Measurements from ENCODE around the gene ASPSCR1.

DNA sequence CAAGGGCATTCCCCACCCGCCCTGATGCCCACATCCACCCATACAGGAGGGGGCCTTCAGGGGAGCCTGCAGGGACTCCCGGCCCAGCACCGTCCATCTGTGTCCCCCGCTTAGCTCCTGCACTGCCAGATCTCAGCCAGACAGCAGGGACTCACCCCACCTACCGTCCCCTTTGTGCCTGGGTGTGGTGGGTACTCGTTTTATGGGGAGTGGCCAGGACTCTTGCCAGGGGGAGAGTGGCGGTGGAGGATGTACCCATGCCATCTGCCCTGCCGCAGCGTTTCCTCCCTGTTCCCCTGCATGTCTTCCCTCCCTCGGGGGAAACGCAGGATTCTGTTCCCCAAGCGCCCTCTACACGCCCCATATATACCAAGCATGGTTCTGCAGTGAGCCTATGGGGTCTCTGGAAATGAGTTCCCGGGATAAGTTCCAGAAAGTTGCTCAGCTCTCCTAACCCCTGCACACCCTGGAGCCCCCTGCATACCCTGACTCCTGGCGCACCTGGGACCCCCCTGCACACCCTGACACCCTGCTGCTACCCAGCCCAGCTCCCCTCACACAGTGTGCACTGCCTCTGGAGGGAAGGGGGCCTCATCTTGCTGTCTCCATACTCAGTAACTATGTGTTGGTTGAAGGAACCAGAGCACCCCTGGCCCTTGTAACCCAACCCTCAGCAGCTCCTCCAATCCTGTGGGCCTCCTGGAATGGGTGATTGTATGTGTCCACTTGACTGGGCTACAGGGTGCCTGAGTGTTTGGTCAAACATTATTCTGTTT lies 45.7 kb upstream of the ASPSCR1 start:
- TF ChIP-seq, protein P1, sequence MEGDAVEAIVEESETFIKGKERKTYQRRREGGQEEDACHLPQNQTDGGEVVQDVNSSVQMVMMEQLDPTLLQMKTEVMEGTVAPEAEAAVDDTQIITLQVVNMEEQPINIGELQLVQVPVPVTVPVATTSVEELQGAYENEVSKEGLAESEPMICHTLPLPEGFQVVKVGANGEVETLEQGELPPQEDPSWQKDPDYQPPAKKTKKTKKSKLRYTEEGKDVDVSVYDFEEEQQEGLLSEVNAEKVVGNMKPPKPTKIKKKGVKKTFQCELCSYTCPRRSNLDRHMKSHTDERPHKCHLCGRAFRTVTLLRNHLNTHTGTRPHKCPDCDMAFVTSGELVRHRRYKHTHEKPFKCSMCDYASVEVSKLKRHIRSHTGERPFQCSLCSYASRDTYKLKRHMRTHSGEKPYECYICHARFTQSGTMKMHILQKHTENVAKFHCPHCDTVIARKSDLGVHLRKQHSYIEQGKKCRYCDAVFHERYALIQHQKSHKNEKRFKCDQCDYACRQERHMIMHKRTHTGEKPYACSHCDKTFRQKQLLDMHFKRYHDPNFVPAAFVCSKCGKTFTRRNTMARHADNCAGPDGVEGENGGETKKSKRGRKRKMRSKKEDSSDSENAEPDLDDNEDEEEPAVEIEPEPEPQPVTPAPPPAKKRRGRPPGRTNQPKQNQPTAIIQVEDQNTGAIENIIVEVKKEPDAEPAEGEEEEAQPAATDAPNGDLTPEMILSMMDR (conservative IDR thresholded peaks at IDR 0.05; ENCODE audit: low read depth, low read length) = no peak
- TF ChIP-seq, protein P2, sequence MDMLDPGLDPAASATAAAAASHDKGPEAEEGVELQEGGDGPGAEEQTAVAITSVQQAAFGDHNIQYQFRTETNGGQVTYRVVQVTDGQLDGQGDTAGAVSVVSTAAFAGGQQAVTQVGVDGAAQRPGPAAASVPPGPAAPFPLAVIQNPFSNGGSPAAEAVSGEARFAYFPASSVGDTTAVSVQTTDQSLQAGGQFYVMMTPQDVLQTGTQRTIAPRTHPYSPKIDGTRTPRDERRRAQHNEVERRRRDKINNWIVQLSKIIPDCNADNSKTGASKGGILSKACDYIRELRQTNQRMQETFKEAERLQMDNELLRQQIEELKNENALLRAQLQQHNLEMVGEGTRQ (IDR thresholded peaks at IDR 0.05; ENCODE audit: low read depth, low read length) = no peak
- no peak for TF ChIP-seq SMC3 (IDR thresholded peaks at IDR 0.05; ENCODE audit: low read depth, low read length)
- TF ChIP-seq POLR2A (IDR thresholded peaks at IDR 0.05; ENCODE audit: low read depth, low read length) = no peak
- no peak for TF ChIP-seq RAD21 (IDR thresholded peaks at IDR 0.05; ENCODE audit: low read length)
- TF ChIP-seq MAZ (IDR thresholded peaks at IDR 0.05; ENCODE audit: borderline replicate concordance, low read depth, low read length) = no peak
- no peak for TF ChIP-seq MAFK (IDR thresholded peaks at IDR 0.05; ENCODE audit: low read depth, low read length)
